Esophagus muscularis mucosa (tissue), 4 donors: ENCODE results near the gene ORM2. TPM values are rescaled to one million over a fixed set of nuclear protein-coding genes. Genes with fewer than 3 reads are reported as not detected.
"Not testable (repeated sequence)": the region's sequence is repeated elsewhere in the genome, so short reads cannot be mapped to it uniquely, and the experiment has no call there.

Experiments used
- DNase-seq: peaks from one replicate; pipeline ENCODE4 v3.0.0-alpha.2; 2017; ENCODE audit errors: extremely low spot score
- H3K27ac ChIP-seq, 4 donors: fragments of 200-600 bp; sonication (generic); replicated peaks in 1 of 4; 1 replicate in 3 of 4; 2 replicates in 1 of 4; pipeline ENCODE4 v1.5.1; 2016 to 2019; ENCODE audit warnings: mild to moderate bottlenecking in 1 of 4
- H3K27me3 ChIP-seq, 4 donors: fragments of 200-600 bp; sonication (generic); one replicate each; pipeline versions ENCODE4 v1.5.1 to v1.6.0; 2016 to 2019
- H3K36me3 ChIP-seq, 4 donors: fragments of 200-600 bp; sonication (generic); one replicate each; pipeline ENCODE4 v1.5.1; 2016 to 2019
- H3K4me1 ChIP-seq, 4 donors: fragments of 200-600 bp; sonication (generic); one replicate each; pipeline ENCODE4 v1.5.1; 2016 to 2019
- H3K4me3 ChIP-seq, 4 donors: fragments of 200-600 bp; sonication (generic); 1 replicate in 2 of 4; 2 replicates in 2 of 4; pipeline ENCODE4 v1.5.1; 2016 to 2019; ENCODE audit warnings: mild to moderate bottlenecking in 4 of 4, moderate library complexity in 1 of 4
- H3K9me3 ChIP-seq, 4 donors: fragments of 200-600 bp; sonication (generic); 1 replicate in 3 of 4; 2 replicates in 1 of 4; pipeline ENCODE4 v1.5.1; 2016 to 2019
- EP300 ChIP-seq: sonication (generic); formaldehyde crosslinking; IDR thresholded peaks from one replicate; pipeline ENCODE4 v1.6.1; 2017; ENCODE audit warnings: antibody characterized with exemption
- POLR2A ChIP-seq: fragments of 450-650 bp; IDR thresholded peaks from one replicate; pipeline ENCODE4 v1.6.1; 2017; ENCODE audit warnings: antibody characterized with exemption, moderate library complexity, mild to moderate bottlenecking, low read depth
- POLR2AphosphoS5 ChIP-seq, 2 donors: sonication (generic); formaldehyde crosslinking; IDR thresholded peaks; one replicate each; pipeline ENCODE4 v1.6.1; 2017; ENCODE audit warnings: antibody characterized with exemption in 2 of 2
- WGBS: methylation state at CpG from one replicate; pipeline ENCODE4 v1.1.5; 2018; 5-methylcytosine and 5-hydroxymethylcytosine counted together
- intact Hi-C: fragments of 100-400 bp; cut with DNase I; formaldehyde crosslinking; loops from one replicate; pipeline ENCODE4 v1.15.1; 2023
- total RNA-seq, 4 donors: library from RNA; depleted of rRNA; stranded (reverse); fragments of >200 nt; gene quantifications; one replicate each; pipeline versions ENCODE4 v1.1.0 to v1.2.1, GENCODE V29; 2016
- TF ChIP-seq, protein P1 (sequence below), 3 experiments: fragments of 200-600 bp in 2 of 3; fragments of 450-650 bp in 1 of 3; sonication (generic) in 2 of 3; IDR thresholded peaks; one replicate each; pipeline ENCODE4 v1.5.1; 2017 to 2019; ENCODE audit warnings: antibody characterized with exemption in 3 of 3, mild to moderate bottlenecking in 2 of 3, moderate library complexity in 1 of 3

ORM2 gene
- not detected for total RNA-seq

DNA sequence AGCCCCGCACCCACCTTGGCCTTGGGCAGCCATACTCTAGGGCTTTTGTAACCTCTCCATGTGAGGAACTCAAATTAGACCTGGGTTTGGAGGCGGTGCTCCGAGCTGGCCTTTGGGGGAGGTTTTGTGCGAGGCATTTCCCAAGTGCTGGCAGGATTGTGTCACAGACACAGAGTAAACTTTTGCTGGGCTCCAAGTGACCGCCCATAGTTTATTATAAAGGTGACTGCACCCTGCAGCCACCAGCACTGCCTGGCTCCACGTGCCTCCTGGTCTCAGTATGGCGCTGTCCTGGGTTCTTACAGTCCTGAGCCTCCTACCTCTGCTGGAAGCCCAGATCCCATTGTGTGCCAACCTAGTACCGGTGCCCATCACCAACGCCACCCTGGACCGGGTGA is at the start of gene ORM2:
Gene ORM2 (plus strand): TSS at position 245 of the 398 bp plus-strand sequence. CDS start 36 bp downstream, at position 281.
- H3K9me3 ChIP-seq, DNase-seq, H3K4me1 ChIP-seq, H3K36me3 ChIP-seq, H3K27ac ChIP-seq, H3K4me3 ChIP-seq: not testable (repeated sequence)
- intact Hi-C loops: loop anchor here (10.0 kb wide), 1 partner anchor 155 kb away; no protein-coding TSS in a partner anchor
- no CpG with 5 or more reads among the region's 10 CpGs for WGBS
- H3K27me3 ChIP-seq: peaks cover 0 to 16% (median 0%) of the 10 kb centered on the region in 4 donors

DNA sequence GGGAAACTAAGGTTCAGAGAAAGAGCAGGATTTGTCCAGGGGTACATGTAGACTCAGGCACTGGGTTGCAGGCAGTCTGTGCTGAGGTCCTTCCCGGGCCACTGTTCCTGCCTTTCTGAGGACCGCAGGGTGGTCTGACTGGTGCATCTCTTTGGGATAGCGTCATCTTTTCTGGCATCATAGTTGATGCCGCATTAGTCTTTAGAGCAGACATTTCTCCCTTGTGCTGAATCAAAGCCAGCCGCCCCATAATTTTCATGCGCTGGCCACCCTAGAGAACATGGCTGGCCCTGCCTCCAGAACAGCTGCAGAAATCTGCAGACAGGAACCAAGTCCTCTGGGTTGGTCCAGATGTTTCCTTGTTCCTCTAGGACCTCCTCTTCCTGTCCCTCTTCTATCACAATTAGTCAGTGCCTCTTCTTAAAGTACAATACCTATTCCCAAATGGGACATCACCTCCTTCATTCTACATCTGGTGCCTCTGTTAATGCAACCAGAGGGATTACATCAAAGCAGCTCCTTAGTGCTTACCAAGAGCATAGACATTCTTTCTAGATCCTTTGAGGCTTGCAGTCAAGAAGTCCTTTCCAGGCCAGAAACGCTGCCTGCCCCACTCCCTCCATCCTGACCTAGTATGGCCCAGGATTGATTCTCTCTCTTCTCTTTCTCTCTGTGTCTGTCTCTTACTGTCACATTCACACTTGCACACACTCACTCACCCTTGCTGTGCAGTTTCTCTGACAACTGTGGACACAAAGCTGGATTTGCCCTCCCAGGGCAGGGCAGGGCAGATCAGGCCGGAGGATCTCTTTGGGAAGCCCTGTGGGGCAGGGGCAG is 48.8 kb upstream of the ORM2 start:
- intact Hi-C loops: no loop called here
- no peak for DNase-seq
- 83% methylated on average over 8 of the region's 8 CpGs for WGBS
- Histone ChIP-seq H3K27me3 (no peaks in the 10 kb centered on the region), H3K27ac (no peak overlapping the region), H3K4me1 (peaks cover 0 to 5% (median 0%) of the 10 kb centered on the region in 4 donors), H3K9me3 (no peaks in the 10 kb centered on the region), H3K4me3 (no peak overlapping the region), H3K36me3 (peaks cover 0 to 3% (median 0%) of the 10 kb centered on the region in 4 donors)
- TF ChIP-seq POLR2A: no peak
- TF ChIP-seq POLR2AphosphoS5 (IDR thresholded peaks at IDR 0.05): no peak
- TF ChIP-seq, protein P1, sequence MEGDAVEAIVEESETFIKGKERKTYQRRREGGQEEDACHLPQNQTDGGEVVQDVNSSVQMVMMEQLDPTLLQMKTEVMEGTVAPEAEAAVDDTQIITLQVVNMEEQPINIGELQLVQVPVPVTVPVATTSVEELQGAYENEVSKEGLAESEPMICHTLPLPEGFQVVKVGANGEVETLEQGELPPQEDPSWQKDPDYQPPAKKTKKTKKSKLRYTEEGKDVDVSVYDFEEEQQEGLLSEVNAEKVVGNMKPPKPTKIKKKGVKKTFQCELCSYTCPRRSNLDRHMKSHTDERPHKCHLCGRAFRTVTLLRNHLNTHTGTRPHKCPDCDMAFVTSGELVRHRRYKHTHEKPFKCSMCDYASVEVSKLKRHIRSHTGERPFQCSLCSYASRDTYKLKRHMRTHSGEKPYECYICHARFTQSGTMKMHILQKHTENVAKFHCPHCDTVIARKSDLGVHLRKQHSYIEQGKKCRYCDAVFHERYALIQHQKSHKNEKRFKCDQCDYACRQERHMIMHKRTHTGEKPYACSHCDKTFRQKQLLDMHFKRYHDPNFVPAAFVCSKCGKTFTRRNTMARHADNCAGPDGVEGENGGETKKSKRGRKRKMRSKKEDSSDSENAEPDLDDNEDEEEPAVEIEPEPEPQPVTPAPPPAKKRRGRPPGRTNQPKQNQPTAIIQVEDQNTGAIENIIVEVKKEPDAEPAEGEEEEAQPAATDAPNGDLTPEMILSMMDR (IDR thresholded peaks at IDR 0.05): no peak
- TF ChIP-seq EP300: no peak

DNA sequence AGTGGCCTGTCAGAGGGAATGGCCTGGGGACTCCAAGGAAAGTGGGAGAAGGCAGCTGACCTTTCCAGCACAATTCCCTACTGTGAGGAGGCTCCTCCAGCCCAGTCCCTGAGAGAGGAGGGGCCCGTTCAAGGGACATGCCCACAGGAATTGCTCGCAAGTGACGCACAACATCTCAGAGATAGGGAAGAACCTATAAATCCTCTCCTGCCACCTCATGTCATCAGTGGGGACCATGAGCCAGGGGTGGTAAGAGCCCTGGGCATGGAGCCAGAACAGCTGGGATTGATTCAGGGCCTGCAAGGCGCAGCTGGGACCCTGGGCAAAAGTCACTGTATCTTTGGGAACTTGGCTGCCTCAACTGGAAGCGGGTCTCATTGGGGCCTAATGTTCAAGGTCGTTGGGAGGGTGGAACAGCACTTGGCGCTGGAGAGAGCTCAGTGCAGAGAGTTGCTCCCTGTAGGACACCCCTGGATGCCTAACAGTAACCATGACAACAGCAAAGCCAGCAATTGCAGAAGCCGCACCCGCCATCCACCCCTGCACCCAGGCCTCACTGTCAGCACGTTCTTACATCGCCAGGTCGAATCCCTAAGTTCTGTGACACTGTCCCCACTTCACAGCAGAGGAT is 48.1 kb upstream of the ORM2 start:
- 95% methylated on average over 8 of the region's 12 CpGs for WGBS
- Histone ChIP-seq H3K36me3 (peaks cover 0 to 3% (median 0%) of the 10 kb centered on the region in 4 donors), H3K27me3 (no peaks in the 10 kb centered on the region), H3K4me1 (peaks cover 0 to 5% (median 0%) of the 10 kb centered on the region in 4 donors), H3K4me3 (no peak overlapping the region), H3K27ac (no peak overlapping the region), H3K9me3 (no peaks in the 10 kb centered on the region)
- TF ChIP-seq EP300: no peak
- TF ChIP-seq, protein P1 (IDR thresholded peaks at IDR 0.05): no peak
- TF ChIP-seq POLR2A: no peak
- no peak for TF ChIP-seq POLR2AphosphoS5 (IDR thresholded peaks at IDR 0.05)
- DNase-seq: no peak
- intact Hi-C loops: no loop called here

DNA sequence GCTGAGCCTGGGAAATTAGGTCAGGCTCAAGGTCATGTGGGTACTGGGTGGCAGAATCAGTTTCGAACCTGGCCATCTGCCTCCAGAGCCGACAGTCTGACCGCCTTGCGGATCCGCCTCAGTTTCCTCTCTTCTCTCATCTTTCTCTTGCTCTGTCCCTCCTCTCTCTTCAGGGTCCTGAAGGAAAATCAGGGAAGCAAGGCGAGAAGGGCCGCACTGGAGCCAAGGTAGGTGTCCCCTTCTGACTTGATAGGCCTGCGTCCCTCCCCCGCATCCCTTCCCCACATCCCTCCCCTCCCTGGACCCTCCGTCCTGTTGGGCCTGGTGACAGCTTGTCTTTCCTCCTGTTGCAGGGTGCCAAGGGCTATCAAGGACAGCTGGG is 47.6 kb upstream of the ORM2 start:
- H3K9me3 ChIP-seq: no peaks in the 10 kb centered on the region
- intact Hi-C loops: no loop called here
- no peaks in the 10 kb centered on the region for H3K27me3 ChIP-seq
- H3K27ac ChIP-seq: no peak overlapping the region
- no peak for TF ChIP-seq POLR2A
- no peak for TF ChIP-seq EP300
- TF ChIP-seq, protein P1 (IDR thresholded peaks at IDR 0.05): no peak
- no peak for TF ChIP-seq POLR2AphosphoS5 (IDR thresholded peaks at IDR 0.05)
- 97% methylated on average over 10 of the region's 10 CpGs for whole genome bisulfite sequencing
- H3K4me1 ChIP-seq: peaks cover 0 to 5% (median 0%) of the 10 kb centered on the region in 4 donors
- H3K36me3 ChIP-seq: peaks cover 0 to 3% (median 0%) of the 10 kb centered on the region in 4 donors
- H3K4me3 ChIP-seq: no peak overlapping the region
- DNase-seq: no peak

DNA sequence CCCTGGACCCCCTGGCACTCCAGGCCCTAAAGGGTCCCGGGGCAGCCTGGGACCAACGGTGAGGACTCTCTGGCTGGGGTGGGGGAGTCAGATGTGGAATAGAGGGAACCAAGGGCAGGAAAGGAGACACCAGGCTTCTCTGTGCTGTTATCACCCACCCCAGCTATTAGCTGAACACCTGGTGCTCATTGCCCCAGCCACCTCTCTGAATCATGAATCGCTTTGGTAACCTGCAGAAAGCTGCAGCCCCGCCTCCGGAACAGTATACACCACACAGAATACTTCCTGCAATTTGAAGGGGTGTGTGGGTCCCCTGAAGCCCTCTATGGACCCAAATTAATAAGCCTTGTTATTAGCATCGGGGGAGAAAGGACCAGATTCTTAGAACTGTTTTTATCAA is 47.2 kb upstream of the ORM2 start:
- intact Hi-C loops: no loop called here
- WGBS: 90% methylated on average over 3 of the region's 6 CpGs
- TF ChIP-seq POLR2AphosphoS5 (IDR thresholded peaks at IDR 0.05): no peak
- TF ChIP-seq, protein P1 (IDR thresholded peaks at IDR 0.05): no peak
- TF ChIP-seq POLR2A: no peak
- TF ChIP-seq EP300: no peak
- H3K4me1 ChIP-seq: peaks cover 0 to 5% (median 0%) of the 10 kb centered on the region in 4 donors
- DNase-seq: no peak
- H3K4me3 ChIP-seq: no peak overlapping the region
- no peaks in the 10 kb centered on the region for H3K27me3 ChIP-seq
- H3K36me3 ChIP-seq: peaks cover 0 to 3% (median 0%) of the 10 kb centered on the region in 4 donors
- no peaks in the 10 kb centered on the region for H3K9me3 ChIP-seq
- H3K27ac ChIP-seq: no peak overlapping the region
